ENCODE data around the gene FOXP1.

Gene FOXP1

GRCh38 chr3:71503525-71504249 lies 79.8 kb downstream of the FOXP1 start:
- no peak for DNase-seq

GRCh38 chr3:71502066-71502625 lies 81.4 kb downstream of the FOXP1 start:
- no peak for DNase-seq

GRCh38 chr3:71500696-71501095 lies 82.8 kb downstream of the FOXP1 start:
- DNase-seq, result no peak

GRCh38 chr3:71499227-71499876 lies 84.2 kb downstream of the FOXP1 start:
- DNase-seq, result no peak

- no peak for DNase-seq
Observed at GRCh38 chr3:71498543-71498942, 85.0 kb downstream of the FOXP1 start.

GRCh38 chr3:71497971-71498444 lies 85.5 kb downstream of the FOXP1 start:
- DNase-seq, result no peak

GRCh38 chr3:71497367-71497897 lies 86.1 kb downstream of the FOXP1 start:
- DNase-seq, result no peak

- DNase-seq, result no peak
Observed at GRCh38 chr3:71495708-71496472, 87.6 kb downstream of the FOXP1 start.

- no peak for DNase-seq
Observed at GRCh38 chr3:71494212-71494611, 89.3 kb downstream of the FOXP1 start.

GRCh38 chr3:71492974-71493771 lies 90.4 kb downstream of the FOXP1 start:
- no peak for DNase-seq

GRCh38 chr3:71492566-71492965 lies 91.0 kb downstream of the FOXP1 start:
- DNase-seq, result no peak

GRCh38 chr3:71491154-71491752 lies 92.3 kb downstream of the FOXP1 start:
- DNase-seq, result no peak

GRCh38 chr3:71490692-71491091 lies 92.8 kb downstream of the FOXP1 start:
- DNase-seq, result no peak

- no peak for DNase-seq
Observed at GRCh38 chr3:71489315-71489761, 94.2 kb downstream of the FOXP1 start.

GRCh38 chr3:71488882-71489281 lies 94.6 kb downstream of the FOXP1 start:
- DNase-seq, result no peak

- no peak for DNase-seq
Observed at GRCh38 chr3:71488391-71488809, 95.1 kb downstream of the FOXP1 start.

- DNase-seq, result no peak
Observed at GRCh38 chr3:71487418-71487817, 96.1 kb downstream of the FOXP1 start.

GRCh38 chr3:71486831-71487230 lies 96.7 kb downstream of the FOXP1 start:
- DNase-seq, result no peak

- DNase-seq, result no peak
Observed at GRCh38 chr3:71485896-71486295, 97.6 kb downstream of the FOXP1 start.

- DNase-seq, result no peak
Observed at GRCh38 chr3:71484452-71484851, 99.1 kb downstream of the FOXP1 start.

- DNase-seq, result no peak
Observed at GRCh38 chr3:71484047-71484446, 99.5 kb downstream of the FOXP1 start.

- DNase-seq, result no peak
Observed at GRCh38 chr3:71482771-71483170, 100.8 kb downstream of the FOXP1 start.
